HG03354 (cell line): ENCODE data around the gene SPRED3.
"Not testable (repeated sequence)": the region's sequence is repeated elsewhere in the genome, so short reads cannot be mapped to it uniquely, and the experiment has no call there.

Experiments used
- ATAC-seq: cut with Tn5 transposase; IDR thresholded peaks from one replicate; pipeline ENCODE4 v1.9.1; 2021; ENCODE audit warnings: mild to moderate bottlenecking; ENCODE audit not compliant: unreplicated experiment, poor library complexity, severe bottlenecking

SPRED3 gene

GRCh38 chr19:38412491-38412890, 24.0 kb downstream of the SPRED3 start:
- ATAC-seq = no peak

GRCh38 chr19:38412961-38413360, 24.5 kb downstream of the SPRED3 start:
- ATAC-seq = no peak

- no peak for ATAC-seq
Measured at GRCh38 chr19:38413416-38413815, 24.9 kb downstream of the SPRED3 start.

- ATAC-seq = no peak
Measured at GRCh38 chr19:38417146-38417543, 28.6 kb downstream of the SPRED3 start.

GRCh38 chr19:38417544-38418506, 29.3 kb downstream of the SPRED3 start:
- ATAC-seq = no peak

GRCh38 chr19:38420935-38421334, 32.4 kb downstream of the SPRED3 start:
- ATAC-seq = no peak

GRCh38 chr19:38421856-38422255, 33.4 kb downstream of the SPRED3 start:
- no peak for ATAC-seq

GRCh38 chr19:38422438-38422837, 33.9 kb downstream of the SPRED3 start:
- no peak for ATAC-seq

GRCh38 chr19:38424272-38424671, 35.8 kb downstream of the SPRED3 start:
- no peak for ATAC-seq

- no peak for ATAC-seq
Measured at GRCh38 chr19:38425222-38425809, 36.8 kb downstream of the SPRED3 start.

- no peak for ATAC-seq
Measured at GRCh38 chr19:38425810-38426466, 37.4 kb downstream of the SPRED3 start, which contains the start of gene RASGRP4. RASGRP4 (minus strand) TSS chr19:38426219; CDS start chr19:38426091, 128 bp downstream.

- not testable (repeated sequence) for ATAC-seq
Measured at GRCh38 chr19:38427035-38427677, 38.7 kb downstream of the SPRED3 start.

- no peak for ATAC-seq
Measured at GRCh38 chr19:38429055-38429810, 40.7 kb downstream of the SPRED3 start.

GRCh38 chr19:38429811-38430156, 41.3 kb downstream of the SPRED3 start:
- ATAC-seq = no peak

GRCh38 chr19:38430931-38431330, 42.4 kb downstream of the SPRED3 start:
- no peak for ATAC-seq

- no peak for ATAC-seq
Measured at GRCh38 chr19:38433268-38433733, 44.8 kb downstream of the SPRED3 start, which contains the start of gene RYR1. RYR1 (plus strand) TSS chr19:38433691; CDS start chr19:38433830, 139 bp downstream.

- no peak for ATAC-seq
Measured at GRCh38 chr19:38434549-38435051, 46.1 kb downstream of the SPRED3 start.

- ATAC-seq = no peak
Measured at GRCh38 chr19:38437295-38437694, 48.8 kb downstream of the SPRED3 start.

- no peak for ATAC-seq
Measured at GRCh38 chr19:38437917-38438316, 49.4 kb downstream of the SPRED3 start.
